GM10266 (cell line): ENCODE data around the gene GRAMD2A.

Experiments used
- DNase-seq: peaks from one replicate; pipeline ENCODE4 v3.0.0; 2012; ENCODE audit errors: extremely low spot score
- TF ChIP-seq, protein P1 (sequence below): IDR thresholded peaks from 2 replicates; pipeline ENCODE4 v1.5.1; 2012; ENCODE audit warnings: mild to moderate bottlenecking, low read depth; ENCODE audit not compliant: control insufficient read depth, insufficient read depth; ENCODE audit errors: missing control alignments

GRAMD2A gene

DNA sequence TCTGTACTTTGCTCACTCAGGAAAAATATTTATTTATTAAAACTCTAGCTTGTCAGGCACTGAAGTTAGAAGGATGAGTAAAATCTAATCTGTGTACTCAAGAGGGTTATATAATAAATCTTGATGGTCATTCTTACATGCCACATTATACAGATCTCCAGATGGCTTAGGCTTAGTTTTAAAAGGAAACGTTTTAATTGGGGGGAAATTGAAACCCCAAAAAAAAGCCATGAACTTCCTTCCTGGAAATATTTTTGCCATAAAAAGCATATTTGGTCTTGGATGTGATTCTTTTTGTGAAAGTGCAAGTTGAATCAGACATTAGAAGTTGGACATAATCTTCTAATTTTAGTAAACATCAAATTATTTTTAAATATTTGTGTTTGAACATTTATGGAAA is 73.4 kb downstream of the GRAMD2A start:
- TF ChIP-seq, protein P1, sequence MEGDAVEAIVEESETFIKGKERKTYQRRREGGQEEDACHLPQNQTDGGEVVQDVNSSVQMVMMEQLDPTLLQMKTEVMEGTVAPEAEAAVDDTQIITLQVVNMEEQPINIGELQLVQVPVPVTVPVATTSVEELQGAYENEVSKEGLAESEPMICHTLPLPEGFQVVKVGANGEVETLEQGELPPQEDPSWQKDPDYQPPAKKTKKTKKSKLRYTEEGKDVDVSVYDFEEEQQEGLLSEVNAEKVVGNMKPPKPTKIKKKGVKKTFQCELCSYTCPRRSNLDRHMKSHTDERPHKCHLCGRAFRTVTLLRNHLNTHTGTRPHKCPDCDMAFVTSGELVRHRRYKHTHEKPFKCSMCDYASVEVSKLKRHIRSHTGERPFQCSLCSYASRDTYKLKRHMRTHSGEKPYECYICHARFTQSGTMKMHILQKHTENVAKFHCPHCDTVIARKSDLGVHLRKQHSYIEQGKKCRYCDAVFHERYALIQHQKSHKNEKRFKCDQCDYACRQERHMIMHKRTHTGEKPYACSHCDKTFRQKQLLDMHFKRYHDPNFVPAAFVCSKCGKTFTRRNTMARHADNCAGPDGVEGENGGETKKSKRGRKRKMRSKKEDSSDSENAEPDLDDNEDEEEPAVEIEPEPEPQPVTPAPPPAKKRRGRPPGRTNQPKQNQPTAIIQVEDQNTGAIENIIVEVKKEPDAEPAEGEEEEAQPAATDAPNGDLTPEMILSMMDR = no peak
- no peak for DNase-seq

DNA sequence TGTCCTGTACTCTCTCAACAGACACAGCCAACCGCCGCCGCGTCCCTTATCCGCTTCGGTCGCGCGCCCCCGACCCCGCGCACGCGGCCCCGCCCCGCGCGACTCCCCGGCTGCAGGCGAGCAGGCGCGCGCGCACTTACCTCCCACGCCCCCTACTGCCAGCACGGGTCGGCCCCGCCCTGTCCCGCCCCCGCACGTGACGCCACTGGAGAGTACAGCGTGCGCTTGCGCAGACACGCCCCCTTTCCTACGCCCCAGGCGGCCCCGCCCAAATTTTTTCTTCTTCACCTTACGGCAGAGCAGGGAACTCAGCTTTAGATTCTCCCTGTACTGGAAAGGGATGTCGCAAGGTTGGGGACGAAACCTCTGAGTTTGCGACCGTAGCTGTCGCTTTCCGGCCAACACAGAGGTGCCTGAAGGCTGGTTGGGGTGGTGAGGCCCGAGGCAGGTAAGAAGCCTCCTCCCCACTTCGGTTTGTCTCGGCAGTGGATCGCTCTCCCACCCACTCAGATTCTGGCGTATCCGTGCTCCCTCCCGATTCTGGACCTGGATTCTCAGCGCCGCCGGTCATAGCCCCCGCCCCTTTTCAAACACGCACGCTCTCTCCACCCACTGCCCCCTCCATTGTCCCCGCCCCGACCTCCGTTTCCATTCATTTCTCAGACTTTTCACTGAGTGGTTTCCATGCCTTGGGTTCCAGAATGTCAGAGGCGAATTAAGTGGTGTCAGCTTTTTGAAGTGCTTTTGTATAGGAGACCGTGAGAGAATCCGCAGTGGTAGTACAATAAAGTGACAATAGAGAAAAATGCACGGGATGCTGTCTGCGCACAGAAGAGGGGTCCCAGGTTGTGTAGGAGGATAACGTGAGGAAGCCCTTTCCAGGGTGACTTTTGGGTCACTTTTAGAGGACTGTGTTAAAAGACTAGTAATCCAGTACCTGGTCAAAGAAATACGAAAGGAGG is 79.3 kb downstream of the GRAMD2A start, which contains the start of the genes MYO9A and SENP8:
TSS of gene MYO9A (minus strand) at position 134 of the 962 bp plus-strand sequence. CDS start 71,587 bp downstream, outside the sequence.
TSS of gene SENP8 (plus strand) at position 387 of the 962 bp plus-strand sequence. CDS start 21,221 bp downstream, outside the sequence.
- DNase-seq = peak; percentile 98
- TF ChIP-seq, protein P1 = peak; percentile 18

DNA sequence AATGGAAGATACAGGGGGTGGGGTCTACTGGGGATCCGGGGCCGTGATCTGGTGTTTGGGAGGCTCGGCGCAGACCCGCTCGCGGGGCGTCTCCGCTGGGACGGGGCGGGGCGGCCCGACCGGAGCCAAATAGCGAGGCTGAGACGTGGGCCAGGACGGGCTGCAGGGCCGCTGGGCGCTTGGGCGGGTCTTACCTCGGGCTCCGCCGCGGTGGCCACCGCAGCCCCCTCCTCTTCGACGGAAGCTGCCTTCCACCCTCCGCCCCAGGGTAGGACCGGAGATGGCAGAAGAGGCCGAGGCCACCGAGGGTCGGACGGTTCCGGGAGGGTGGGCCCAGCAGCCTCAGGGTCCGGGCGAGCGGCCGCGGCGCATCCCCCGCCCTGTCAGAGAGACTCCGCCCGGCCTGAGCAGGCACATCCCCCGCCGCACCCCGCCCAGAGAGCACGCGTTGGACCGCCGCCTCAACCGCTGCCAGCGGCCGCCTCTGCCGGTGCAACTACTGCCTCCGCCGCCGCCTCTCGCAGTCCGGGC is 80.0 kb downstream of the GRAMD2A start:
- TF ChIP-seq, protein P1 = no peak
- peak; percentile 84 for DNase-seq

DNA sequence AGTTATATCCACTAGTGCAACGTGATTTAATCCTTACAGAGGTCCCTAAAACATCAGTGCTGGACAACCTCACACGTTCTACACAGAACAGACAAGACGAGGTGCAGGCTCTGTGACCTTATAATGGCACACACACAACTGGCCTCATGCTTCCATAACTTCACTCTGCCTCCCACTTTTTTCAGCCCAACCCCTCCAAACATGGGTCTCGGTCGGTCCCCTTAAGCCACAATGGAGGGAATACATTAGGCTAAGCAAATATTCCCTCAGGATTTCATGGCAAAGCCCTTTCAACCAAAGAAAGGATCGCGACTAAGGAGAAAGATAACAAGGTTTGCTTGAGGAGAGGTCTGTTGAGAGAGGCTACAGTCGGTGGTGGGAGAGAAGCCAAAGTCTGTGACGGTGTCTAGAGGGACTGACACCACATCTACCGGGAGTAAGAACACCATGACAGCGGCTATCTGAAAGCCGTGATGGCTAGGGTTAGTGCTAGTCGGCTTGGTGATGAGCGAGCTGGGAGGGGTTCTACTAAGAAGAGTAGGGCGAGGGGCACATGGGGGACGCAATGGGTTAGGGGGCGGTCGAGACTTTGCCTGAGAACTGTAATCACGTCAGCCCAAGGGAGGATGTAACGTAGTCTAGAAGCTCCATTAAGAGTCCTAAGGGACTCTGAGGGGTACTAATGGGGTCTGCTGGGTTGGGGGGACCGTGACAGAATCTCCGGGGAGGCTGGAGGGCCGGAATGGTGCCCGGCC is 80.7 kb downstream of the GRAMD2A start:
- DNase-seq = peak; percentile 43
- TF ChIP-seq, protein P1 = no peak

DNA sequence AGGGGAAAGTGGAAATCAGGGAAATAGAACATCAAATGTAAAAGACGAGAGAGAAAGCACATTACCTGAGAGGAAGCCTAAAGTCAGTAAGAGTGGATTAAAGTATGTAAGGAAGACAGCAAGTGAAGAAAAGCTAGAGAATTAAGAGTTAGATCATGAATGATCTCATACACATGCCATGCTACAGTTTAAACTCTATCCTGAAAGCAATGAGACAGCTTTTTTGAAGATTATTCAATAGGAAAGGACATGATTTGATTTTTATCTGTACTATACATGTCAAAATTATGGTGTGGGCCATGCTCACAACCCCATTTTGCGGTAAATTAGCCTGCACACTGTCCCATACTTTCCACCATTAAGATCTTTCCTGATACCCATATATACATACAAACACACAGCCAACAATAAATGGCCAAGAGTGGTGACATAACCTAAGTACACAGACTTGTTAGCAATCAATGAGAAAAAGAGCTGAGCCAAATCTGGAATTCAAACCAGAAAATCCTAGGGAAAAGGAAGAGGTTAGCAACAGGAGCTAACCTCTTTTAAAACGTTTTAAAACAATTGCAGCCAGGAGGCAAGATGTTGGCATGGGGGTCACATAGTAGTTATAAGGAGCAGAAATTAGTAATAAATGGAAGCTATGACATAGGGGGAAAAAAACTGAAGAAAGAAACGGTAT is 84.1 kb downstream of the GRAMD2A start:
- TF ChIP-seq, protein P1 = no peak
- DNase-seq = no peak

DNA sequence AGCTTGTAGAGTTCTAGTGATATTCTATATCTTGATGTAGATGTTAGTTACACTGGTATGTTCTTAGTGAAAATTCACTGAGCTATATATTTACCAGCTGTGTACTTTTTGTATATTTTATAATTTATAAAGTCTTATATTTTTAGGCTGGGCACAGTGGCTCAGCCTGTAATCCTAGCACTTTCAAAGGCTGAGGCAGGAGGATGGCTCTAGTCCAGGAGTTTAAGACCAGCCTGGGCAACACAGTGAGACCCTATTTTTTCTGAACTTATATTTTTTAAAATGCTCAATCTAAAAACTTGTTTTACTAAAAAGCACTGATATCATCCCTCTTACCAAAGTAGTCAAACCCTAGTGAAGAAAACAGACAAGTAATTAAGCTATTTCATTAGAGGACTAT is 84.8 kb downstream of the GRAMD2A start:
- DNase-seq = no peak
- TF ChIP-seq, protein P1 = no peak
